Smooth muscle cell (in vitro differentiated cells): ENCODE data around the gene MYO18B. TPM values are rescaled to one million over a fixed set of nuclear protein-coding genes. Genes with fewer than 3 reads are reported as not detected.

Experiments
- DNase-seq: peaks from one replicate; lab custom pipeline; 2025; ENCODE audit not compliant: unreplicated experiment; lab: John Stamatoyannopoulos, UW
- H2AFZ ChIP-seq: fragments of 200-600 bp; sonication (generic); 2 replicates; pipeline ENCODE4 v1.6.0; 2016; ENCODE audit warnings: antibody characterized with exemption, low read depth, mild to moderate bottlenecking
- H3F3A ChIP-seq: fragments of 200-600 bp; sonication (generic); 2 replicates; pipeline ENCODE4 v1.6.0; 2017; ENCODE audit warnings: antibody characterized with exemption, low read depth
- H3K27ac ChIP-seq: fragments of 200-600 bp; sonication (generic); 2 replicates; pipeline ENCODE4 v1.5.1; 2016; ENCODE audit warnings: low read depth, mild to moderate bottlenecking
- H3K27me3 ChIP-seq: fragments of 200-600 bp; sonication (generic); 2 replicates; pipeline ENCODE4 v1.6.1; 2016; ENCODE audit warnings: low read depth, mild to moderate bottlenecking
- H3K36me3 ChIP-seq: fragments of 200-600 bp; sonication (generic); 2 replicates; pipeline ENCODE4 v1.5.1; 2016; ENCODE audit warnings: low read depth
- H3K4me1 ChIP-seq: fragments of 200-600 bp; sonication (generic); 2 replicates; pipeline ENCODE4 v1.5.1; 2016; ENCODE audit warnings: low read depth
- H3K4me2 ChIP-seq: fragments of 200-600 bp; sonication (generic); 2 replicates; pipeline ENCODE4 v1.6.0; 2016; ENCODE audit warnings: mild to moderate bottlenecking
- H3K4me3 ChIP-seq: fragments of 200-600 bp; sonication (generic); 2 replicates; pipeline ENCODE4 v1.5.1; 2016; ENCODE audit warnings: mild to moderate bottlenecking
- H3K79me2 ChIP-seq: fragments of 200-600 bp; sonication (generic); 2 replicates; pipeline ENCODE4 v1.6.0; 2016; ENCODE audit warnings: low read depth, mild to moderate bottlenecking
- H3K9ac ChIP-seq: fragments of 200-600 bp; sonication (generic); 2 replicates; pipeline ENCODE4 v1.6.0; 2016; ENCODE audit warnings: low read depth
- H3K9me3 ChIP-seq: fragments of 200-600 bp; sonication (generic); replicated peaks from 2 replicates; pipeline ENCODE4 v1.5.1; 2016; ENCODE audit warnings: low read depth
- H4K20me1 ChIP-seq: fragments of 200-600 bp; sonication (generic); 2 replicates; pipeline ENCODE4 v1.6.0; 2016; ENCODE audit warnings: low read depth
- CTCF ChIP-seq: fragments of 200-600 bp; sonication (generic); IDR thresholded peaks from 2 replicates; pipeline ENCODE4 v1.5.1; 2017; ENCODE audit warnings: borderline replicate concordance, mild to moderate bottlenecking, antibody characterized with exemption; ENCODE audit not compliant: insufficient read depth, poor library complexity, severe bottlenecking
- WGBS: methylation state at CpG from one replicate; pipeline ENCODE4 v1.1.7; 2016; ENCODE audit warnings: low lambda C conversion rate; 5-methylcytosine and 5-hydroxymethylcytosine counted together
- polyA plus RNA-seq: library from polyadenylated mRNA; unstranded; fragments of >200 nt; fragmentation: Nextera tagmentation; extraction: Ambion mirVana; gene quantifications from 2 replicates; pipeline ENCODE4 v1.2.1, GENCODE V29; 2016
- total RNA-seq: library from RNA; depleted of rRNA; stranded (reverse); fragments of >200 nt; gene quantifications from 2 replicates; pipeline ENCODE4 v1.2.3, GENCODE V29; 2014

MYO18B gene
- total and polyA plus RNA-seq, 2 experiments from 2014 or later: 0.13 to 1.2 TPM

GRCh38 chr22:26016916-26017315 is 274.9 kb downstream of the MYO18B start:
- Histone ChIP-seq H3K9me3 (no peaks in the 10 kb centered on the region), H3K9ac (no peak overlapping the region), H3K27me3 (peaks cover 7% of the 10 kb centered on the region), H3K4me3 (no peak overlapping the region), H3F3A (no peaks in the 10 kb centered on the region), H3K36me3 (no peaks in the 10 kb centered on the region), H3K79me2 (no peaks in the 10 kb centered on the region), H3K27ac (no peak overlapping the region), H3K4me2 (no peak overlapping the region), H2AFZ (no peak overlapping the region), H4K20me1 (no peaks in the 10 kb centered on the region), H3K4me1 (no peaks in the 10 kb centered on the region)
- DNase-seq: no peak
- no peak for TF ChIP-seq CTCF
- WGBS: 81% methylated on average over 1 of the region's 1 CpG

- DNase-seq: no peak
- TF ChIP-seq CTCF: no peak
- WGBS: 77% methylated on average over 5 of the region's 5 CpGs
Measured at GRCh38 chr22:26017932-26018331, 275.9 kb downstream of the MYO18B start.

GRCh38 chr22:26019596-26019995 is 277.6 kb downstream of the MYO18B start:
- Histone ChIP-seq H3K9ac (no peak overlapping the region), H3K9me3 (no peaks in the 10 kb centered on the region), H3F3A (no peaks in the 10 kb centered on the region), H3K36me3 (no peaks in the 10 kb centered on the region), H3K27me3 (peaks cover 7% of the 10 kb centered on the region), H3K27ac (no peak overlapping the region), H4K20me1 (no peaks in the 10 kb centered on the region), H2AFZ (no peak overlapping the region), H3K4me2 (no peak overlapping the region), H3K4me3 (no peak overlapping the region), H3K4me1 (no peaks in the 10 kb centered on the region), H3K79me2 (no peaks in the 10 kb centered on the region)
- 42% methylated on average over 5 of the region's 5 CpGs for WGBS
- TF ChIP-seq CTCF: no peak
- no peak for DNase-seq

More at GRCh38 chr22:26017932-26018331, 275.9 kb downstream of the MYO18B start:
- Histone ChIP-seq H4K20me1 (no peaks in the 10 kb centered on the region), H2AFZ (no peak overlapping the region), H3K4me1 (no peaks in the 10 kb centered on the region), H3K9me3 (no peaks in the 10 kb centered on the region), H3K9ac (no peak overlapping the region), H3K27me3 (peaks cover 7% of the 10 kb centered on the region), H3K4me3 (no peak overlapping the region), H3F3A (no peaks in the 10 kb centered on the region), H3K36me3 (no peaks in the 10 kb centered on the region), H3K27ac (no peak overlapping the region), H3K4me2 (no peak overlapping the region), H3K79me2 (no peaks in the 10 kb centered on the region)

- H3K9me3 ChIP-seq: no peaks in the 10 kb centered on the region
- H4K20me1 ChIP-seq: no peaks in the 10 kb centered on the region
- H3K4me2 ChIP-seq: no peak overlapping the region
- no peak for TF ChIP-seq CTCF
- no peak overlapping the region for H2AFZ ChIP-seq
- no peaks in the 10 kb centered on the region for H3K79me2 ChIP-seq
- WGBS: 98% methylated on average over 2 of the region's 2 CpGs
- H3K36me3 ChIP-seq: no peaks in the 10 kb centered on the region
- no peaks in the 10 kb centered on the region for H3F3A ChIP-seq
- no peak overlapping the region for H3K9ac ChIP-seq
- no peaks in the 10 kb centered on the region for H3K4me1 ChIP-seq
- H3K4me3 ChIP-seq: no peak overlapping the region
- DNase-seq: no peak
- H3K27me3 ChIP-seq: no peaks in the 10 kb centered on the region
- H3K27ac ChIP-seq: no peak overlapping the region
Measured at GRCh38 chr22:26021516-26021915, 279.5 kb downstream of the MYO18B start.
